GM19372 (cell line): ENCODE measurements around the gene HES2.
"Not testable (repeated sequence)": the region's sequence is repeated elsewhere in the genome, so short reads cannot be mapped to it uniquely, and the experiment has no call there.

Source experiments
- ATAC-seq: cut with Tn5 transposase; IDR thresholded peaks from one replicate; pipeline ENCODE4 v1.9.1; 2021; ENCODE audit warnings: mild to moderate bottlenecking, low read depth, moderate library complexity; ENCODE audit not compliant: unreplicated experiment

HES2 gene, protein sequence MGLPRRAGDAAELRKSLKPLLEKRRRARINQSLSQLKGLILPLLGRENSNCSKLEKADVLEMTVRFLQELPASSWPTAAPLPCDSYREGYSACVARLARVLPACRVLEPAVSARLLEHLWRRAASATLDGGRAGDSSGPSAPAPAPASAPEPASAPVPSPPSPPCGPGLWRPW

DNA sequence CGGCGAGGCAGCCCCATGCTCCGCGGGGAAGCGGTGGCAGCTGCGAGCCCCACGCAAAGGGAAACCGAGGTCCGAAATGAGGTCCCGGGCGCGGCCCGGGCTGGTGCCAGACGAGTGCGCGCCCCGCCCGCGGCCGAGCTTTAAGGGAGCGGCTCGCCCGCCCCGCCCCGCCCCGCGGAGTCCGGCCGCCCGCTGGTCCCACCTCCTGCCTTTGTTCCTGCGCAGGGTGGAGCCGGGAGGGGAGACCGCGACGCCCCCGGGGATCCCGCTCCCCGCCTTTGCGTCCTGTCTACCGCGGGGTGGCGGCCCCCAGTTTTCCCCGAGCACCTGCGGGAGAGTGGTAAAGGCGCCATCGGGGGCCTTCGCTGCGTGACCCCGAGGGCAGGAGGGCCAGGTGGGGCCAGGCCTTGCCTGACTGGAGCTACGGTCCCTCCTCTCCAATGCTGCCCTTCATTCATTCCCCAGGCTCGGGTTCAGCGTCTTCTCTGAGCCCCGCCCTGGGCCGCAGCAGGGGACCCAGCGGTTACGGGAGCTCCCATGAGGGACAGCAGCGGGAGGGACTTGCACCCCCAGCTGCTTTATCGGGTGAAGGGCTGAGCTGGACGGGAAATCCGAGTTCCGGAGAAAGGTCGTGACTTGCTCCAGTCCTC, at the start of gene HES2:
Gene HES2, minus strand, starts transcription at position 116 of the 650 bp plus-strand sequence. Its CDS starts 99 bp downstream, at position 17.
- no peak for ATAC-seq

DNA sequence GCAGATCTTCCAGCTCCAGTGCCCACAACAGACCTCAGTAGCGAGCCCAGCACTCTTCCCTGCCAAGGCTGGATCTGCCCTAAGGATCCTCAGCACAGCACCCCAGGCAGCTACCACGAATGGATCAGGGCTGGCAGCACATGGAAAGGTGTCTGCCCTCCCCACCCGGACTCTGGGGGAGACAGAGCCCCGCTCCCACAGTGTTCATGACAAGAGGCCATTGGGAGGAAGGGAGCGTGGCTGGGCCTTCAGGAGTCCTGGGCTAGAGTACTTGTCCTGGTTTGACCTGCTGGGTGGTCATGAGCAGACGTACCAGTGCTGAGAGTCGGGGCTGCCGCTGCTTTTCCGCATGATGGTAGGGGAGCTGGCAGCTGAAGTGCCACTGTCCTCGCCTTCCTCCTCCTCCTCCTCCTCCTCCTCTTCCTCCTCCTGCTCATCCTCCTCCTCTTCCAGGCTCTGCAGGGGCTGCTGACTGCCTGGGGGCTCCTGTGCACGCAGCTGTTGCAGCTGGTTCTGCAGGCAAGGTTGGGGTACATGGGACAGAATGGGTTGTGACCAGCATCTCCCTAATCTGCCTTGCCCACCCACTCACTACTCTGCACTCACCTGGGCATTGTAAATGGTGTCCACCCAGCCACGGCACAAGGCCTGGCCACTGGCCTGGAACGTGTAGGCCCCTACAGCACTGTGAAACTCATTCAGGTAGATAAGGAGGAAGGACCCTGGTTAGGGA, 49.2 kb upstream of the HES2 start:
- ATAC-seq, result no peak

DNA sequence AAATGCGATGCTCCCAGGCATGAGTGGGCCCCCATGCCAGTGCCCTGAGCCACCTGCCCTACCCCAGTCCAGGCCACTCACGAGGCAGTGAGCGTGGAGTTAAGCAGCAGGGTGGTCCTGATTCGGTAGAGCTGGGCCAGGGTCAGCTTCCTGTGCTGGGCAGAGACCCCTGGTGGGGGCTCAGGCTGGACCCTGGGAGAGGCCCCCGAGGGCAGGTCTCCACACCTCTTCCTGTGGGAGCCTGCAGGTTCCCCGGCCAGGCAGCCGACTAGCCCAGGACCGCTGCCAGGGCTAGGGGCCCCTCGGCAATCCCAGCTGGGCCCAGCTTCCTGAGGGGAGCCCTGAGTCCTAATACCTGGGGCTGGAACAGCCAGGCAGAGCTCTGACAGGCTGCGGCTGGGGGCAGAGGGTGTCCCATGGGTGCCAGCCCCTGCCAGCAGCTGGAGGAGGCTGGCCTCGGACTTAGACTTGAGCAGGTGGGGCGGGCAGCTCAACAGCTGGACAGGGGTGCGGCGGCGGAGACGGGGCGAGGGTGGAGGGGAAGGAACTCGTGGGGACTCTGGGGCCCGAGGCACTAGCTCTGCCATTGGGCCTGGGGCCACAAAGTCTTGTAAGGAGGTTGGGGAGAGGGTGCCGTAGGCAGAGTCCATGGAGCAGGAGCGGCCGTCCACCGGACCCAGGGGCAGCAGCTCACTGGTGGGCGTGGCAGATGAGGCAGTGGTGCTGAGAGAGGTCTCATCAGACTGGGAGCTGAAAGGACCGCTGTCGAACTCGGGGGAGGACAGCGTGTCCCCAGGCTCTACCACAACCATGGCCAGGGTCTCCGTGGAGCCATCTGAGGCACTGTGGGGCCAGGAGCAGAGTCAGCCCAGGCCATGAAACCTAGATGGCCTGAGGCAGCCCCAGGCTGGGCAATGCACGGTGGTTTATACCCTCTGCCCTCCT, 48.3 kb upstream of the HES2 start:
- ATAC-seq, result no peak

DNA sequence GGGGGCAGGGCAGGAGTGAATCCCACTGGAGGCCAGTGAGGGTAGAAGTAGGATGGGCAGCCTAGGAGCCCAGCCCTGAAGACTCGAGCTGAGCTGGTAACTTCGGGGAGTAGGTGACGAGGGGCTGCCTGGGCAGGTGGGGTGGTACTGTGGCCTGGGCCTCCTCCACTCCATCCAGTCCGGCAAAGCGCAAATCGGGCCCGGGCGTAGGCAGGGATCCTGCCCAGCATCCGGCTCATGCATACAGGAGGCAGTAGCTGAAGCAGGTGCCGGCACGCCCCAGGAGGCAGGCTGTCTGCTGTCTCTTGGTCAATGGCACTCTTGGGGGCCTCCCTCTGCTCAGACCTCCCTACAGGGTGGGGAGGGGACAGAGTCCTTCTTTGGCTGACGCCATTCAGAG, 47.5 kb upstream of the HES2 start:
- no peak for ATAC-seq

DNA sequence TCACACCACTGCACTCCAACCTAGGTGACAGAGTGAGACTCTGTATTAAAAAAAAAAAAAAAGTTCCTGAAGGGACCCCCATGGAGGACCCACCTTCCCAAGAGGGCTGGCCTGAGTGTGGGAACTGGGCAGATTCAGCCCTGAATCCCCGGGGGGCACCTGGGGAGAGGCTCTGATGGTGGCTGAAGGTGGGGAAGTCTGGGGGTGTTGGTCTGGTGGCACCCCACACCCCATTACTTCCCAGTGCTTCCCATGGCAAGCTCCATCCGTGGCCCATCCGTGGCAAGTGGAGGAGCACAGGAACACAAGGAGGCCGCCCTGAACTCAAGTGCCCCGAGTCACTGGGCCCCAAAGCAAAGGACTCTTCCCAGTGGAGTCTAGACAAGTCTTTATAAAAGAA, 47.0 kb upstream of the HES2 start:
- no peak for ATAC-seq

DNA sequence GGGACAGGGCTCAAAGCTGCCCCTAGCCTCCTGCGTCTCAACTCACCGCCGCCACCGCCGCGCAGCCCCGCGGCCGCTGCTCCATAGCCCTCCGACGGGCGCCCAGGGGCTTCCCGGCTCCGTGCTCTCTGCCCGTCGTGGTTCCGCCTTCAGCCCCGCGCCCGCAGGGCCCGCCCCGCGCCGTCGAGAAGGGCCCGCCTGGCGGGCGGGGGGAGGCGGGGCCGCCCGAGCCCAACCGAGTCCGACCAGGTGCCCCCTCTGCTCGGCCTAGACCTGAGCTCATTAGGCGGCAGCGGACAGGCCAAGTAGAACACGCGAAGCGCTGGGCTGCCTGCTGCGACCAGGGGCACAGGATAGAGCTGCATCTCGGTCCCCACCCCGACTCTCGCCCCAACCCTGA, 46.3 kb upstream of the HES2 start, which contains the start of gene TNFRSF25:
Gene TNFRSF25, minus strand, starts transcription at position 151 of the 400 bp plus-strand sequence. Its CDS starts 66 bp downstream, at position 85.
- no peak for ATAC-seq

DNA sequence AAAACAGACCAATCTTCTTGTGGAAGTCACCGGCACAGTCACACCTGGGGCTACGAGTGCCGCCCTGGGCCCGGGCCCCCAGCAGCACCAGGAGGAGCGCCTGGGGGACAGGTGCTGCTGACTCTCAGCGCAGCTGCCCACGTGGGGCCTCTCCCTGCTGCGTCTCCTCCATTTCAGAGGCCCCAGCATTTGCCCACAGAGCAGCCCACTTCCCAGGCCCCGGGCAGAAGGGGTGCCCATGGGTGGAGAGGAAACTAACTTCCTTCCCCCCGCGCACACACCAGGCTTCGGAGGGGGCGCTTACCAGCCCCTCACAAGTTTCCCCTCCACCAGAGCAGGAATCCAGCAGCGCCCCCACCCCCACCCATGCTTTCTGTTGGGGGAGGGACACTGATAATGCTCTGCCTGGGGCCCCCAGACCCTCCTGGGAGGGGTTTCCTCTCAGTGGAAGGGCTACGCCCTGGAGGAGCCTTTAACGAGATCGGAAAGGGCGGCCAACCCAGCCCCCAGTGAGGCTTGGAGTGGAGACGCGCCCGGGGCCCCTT, 45.8 kb upstream of the HES2 start:
- ATAC-seq, result no peak

DNA sequence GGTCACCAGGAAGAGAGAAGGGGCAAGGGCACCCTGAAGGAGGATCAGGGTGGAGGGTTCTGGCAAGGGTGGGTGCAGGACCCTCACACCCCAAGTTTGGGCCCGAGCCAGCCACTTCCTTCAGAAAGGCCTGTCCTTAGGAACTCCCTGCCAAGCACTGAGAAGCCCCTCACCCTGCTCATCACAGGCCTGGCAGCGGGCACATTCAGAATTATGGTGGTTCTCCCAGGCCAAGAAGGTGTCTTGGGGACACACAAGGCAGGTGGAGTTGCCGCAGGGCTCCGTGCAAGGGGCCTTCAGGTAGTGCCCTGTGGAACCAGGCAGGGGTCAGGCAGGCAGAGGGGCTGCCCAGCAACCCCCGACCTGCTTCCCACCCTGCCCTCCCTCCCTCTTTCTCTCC, 45.2 kb upstream of the HES2 start:
- no peak for ATAC-seq

DNA sequence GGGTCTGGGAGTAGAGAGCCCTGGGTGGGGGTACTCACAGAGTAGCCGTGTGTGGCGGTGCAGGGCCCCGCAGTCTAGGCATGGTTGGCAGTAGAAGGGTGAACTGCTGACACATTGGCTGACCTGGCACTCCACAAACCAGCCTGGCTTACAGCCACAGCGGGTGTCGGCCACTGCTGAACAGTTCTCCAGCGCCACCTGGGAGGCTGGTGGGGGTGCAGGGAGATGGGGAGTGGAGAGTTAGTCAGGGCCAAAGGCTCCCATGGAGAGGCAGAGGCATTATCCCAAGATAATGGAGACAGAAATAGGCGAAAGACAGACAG, 44.8 kb upstream of the HES2 start:
- ATAC-seq, result no peak

DNA sequence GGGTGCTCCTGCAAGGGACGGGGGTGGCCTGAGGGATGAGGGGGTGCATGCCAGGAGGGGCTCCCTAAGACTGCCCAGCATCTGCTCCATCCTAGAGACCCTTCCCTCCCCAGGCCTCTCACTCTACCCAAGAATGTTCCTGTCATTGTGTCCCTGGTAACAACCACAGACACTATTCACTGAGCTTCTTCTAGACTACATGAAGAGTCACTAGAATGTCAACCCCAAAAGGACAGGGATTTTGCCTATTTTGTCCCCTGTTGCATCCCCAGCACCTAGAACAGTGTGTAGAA, 43.3 kb upstream of the HES2 start:
- no peak for ATAC-seq

DNA sequence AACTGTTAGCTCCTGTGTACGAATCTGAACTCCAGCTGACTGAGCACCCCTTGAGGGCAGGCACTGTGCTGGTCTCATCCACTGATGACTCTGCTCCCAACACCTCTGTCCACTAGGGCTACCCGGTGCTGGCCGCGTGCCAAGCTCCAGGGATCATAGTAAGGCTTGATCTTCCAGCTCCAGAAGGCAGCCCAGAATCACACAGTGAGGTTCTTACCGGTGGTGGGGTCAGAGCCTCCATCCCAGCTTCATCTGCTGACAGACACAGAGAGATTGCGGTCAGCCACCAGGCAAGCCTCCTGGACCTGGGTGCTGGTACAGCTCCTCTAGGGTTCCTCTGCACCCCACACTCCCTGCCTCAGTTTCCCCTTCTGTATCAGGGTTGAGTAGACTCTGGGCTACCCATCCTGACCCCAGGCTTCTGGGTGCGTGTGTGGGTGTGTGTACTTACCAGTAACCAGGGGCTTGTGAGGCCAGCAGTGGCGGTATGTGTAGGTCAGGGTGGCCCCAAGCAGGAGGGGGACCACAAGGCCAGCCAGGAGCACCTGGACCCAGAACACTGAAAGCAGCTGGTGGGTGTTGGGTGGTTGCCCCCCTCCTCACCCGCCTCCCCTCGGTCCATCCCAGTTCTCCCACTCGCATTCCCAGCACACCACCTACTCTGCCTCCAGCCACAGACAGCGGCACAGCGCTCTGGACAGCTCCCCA, 42.8 kb upstream of the HES2 start:
- no peak for ATAC-seq

DNA sequence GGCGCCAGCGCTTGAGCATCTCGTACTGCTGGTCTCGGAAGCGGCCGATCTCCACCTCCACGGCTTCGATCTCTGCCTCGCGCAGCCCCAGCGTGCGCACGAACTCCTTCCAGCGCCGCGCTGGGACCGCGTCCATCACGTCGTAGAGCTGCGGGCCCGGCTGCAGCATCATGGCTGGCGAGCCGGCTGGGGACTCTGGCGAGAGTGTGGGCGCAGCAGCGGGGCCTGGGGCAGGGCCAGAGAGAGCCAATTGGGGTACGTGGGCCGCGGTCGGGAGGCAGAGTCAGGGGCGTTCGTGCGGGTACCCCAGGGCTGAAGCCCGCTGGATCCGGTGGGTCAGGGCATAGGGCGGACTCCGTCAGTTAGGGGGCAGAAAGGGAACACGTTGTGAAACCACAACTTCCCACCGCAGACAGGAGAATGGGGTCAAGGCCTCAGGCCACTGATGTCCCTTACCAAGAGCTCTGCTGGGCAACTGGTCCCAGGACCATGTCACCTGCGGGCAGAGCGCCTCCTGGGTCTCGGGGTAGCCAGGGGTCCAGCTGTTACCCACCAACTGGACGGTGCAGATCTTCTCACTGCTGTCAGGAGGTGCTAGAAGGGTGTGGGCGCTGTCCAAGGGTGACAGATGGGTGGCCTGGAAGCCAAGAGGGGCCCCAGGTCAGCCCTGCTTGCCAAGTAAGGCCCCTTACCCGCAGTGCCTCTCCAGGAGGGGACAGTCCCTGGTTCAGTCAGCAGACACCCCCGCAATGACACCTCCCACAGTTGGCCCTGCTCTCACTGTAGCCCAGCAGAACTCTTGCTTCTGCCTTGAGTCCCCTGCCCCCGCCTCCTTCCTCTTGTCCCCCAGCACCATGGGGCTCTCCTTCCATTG, 42.1 kb upstream of the HES2 start:
- no peak for ATAC-seq

DNA sequence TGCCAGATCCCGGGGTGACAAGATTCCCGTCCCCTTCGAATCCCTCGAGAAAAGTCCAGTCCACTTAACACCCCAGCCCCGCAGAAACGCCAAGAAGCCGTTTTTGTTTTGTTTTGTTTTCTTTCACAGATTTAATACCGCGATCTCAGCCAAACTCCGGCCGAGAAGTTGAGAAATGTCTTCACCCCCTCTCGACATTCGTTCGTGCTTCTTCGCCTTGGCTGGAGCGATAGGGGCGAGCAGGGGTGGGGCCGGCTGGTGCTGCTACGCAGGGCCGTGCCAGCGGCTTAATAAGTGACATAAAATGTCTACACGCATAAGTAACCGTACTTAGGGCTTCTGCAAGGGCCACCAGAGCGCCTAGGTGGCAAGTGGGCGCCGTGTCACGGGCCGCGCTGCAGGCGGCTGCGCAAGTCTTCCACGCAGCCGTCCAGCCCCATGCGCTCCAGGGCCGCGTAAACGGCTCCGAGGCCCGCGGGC, 41.4 kb upstream of the HES2 start:
- ATAC-seq, result no peak

DNA sequence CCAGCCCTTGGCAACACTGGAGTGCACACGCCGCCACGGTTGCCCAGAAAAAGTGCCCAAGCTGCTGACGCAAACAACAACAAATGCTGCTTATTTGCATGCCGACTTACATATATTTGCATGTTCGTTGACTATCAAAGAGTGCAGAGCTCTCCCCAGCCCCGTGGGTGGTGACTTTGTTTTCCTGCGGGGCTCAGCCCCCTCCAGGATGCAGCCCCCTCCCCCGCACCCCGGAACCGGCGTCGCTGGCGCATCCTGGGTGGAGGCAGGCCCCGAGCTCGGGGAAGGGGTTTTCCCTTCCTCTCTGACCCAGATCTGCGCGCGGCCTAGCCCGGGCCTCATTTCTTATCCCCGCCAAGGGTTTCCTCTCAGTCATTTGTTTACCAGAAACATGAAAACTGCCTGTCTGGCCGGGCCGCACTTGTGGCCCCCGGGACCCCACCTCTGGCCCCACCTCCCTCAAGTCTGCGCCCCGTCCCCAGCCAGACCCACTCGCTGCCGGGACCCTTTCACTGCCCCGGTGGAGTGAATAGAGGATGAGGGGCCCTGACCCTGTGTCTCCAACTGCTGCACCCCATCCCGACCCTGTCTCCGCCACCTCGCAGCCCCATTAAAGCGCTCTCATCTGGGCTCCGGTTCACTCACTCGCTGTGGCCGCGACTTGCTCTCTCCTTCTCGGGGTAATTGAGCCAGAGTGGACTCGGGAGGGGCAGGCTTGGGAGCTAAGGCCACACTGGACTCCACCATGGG, 40.8 kb upstream of the HES2 start:
- ATAC-seq, result no peak

DNA sequence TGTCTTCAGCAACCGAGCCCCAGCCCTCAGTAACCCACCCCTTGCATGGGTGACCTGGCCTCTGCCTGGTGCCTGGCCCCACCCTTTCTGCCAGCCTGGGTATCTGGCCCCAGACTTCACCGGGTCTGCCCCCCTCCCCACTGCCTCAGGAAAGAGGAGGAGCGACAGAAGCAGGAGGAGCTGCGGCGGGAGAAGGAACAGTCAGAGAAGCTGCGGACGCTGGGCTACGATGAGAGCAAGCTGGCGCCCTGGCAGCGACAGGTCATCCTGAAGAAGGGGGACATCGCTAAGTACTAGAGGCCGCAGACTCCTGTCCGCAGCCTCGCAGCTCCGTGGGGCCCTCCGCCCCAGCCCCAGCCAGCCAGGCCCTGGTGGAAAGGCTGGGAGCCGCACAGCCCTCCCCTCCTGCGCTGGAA, 40.1 kb upstream of the HES2 start:
- ATAC-seq, result no peak

DNA sequence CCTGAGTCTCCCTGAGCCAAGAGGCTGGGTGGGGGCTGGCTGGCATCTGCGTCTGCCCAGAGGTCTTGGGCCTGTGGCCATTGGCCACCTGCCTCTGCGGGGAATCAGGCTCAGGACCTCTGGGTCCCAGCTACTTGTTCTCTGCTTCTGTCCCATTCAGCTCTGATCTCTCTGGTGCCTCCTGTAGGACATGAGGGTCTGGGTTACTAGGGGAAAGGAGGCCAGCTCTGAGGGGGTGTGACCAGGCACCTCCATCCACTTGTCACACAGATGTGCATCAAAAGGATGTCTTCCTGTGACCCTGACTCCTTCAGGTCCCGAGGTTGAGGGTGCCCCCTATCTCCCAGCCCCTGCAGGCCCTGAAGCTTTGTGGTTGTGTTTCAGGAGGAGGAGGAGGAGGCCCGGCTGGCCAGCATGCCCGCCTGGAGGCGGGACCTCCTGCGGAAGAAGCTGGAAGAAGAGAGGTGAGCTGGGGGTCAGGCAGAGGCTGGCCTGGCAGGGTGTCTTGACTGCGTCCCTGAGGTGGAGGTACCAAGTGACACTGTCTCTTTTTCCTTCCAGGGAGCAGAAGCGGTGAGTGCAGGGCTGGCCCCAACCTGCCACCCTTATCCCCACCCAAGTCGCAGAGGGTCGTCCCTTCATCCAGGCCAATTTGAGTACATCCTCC, 37.2 kb upstream of the HES2 start:
- ATAC-seq, result no peak

DNA sequence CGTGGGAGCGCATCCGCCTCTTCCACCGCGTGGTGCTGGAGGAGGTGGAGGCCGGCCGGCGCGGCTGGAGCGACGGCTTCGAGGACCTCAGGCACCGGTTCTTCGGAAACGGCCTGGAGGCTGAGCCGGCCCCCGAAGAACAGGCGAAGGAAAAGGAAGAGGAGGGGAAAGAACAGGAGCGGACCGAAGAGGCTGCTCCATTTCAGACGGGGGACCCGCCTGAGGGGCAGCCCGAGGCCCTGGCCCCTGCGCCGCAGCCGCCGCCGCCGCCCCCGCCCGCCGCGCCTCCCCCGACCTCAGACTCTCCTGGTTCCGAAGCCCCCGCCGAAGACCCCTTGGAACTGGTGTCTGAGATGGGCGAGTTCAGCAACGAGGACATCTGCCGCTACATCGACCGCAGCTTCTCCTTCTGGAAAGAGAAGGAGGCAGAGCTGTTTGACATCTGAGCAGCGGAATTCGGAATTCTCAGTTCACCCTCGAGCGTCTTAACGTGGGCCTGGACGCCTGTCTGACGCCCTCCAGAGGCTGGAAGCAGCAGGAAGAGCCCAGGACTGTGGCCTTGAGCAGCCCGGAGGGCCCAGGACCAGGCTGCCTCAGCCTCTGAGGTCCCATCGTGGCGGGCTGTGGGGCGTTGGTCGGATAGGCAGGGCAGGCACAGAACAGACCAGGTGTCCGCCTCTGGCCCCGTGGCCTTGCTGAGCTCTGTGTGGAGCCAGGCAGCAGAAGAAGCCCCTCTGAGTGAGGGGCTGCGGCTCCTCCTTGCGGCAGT, 36.2 kb upstream of the HES2 start:
- ATAC-seq, result not testable (repeated sequence)
